NCI-H1436 treated with DMSO at 0.1 percent for 48 hours (cell line): ENCODE results near the gene SCGB2B2.
"Not testable (repeated sequence)": the region's sequence is repeated elsewhere in the genome, so short reads cannot be mapped to it uniquely, and the experiment has no call there.

ENCODE experiments used
- DNase-seq: peaks from one replicate; lab custom pipeline; 2025; lab: John Stamatoyannopoulos, UW

SCGB2B2 gene, protein sequence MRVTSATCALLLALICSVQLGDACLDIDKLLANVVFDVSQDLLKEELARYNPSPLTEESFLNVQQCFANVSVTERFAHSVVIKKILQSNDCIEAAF

GRCh38 chr19:34676697-34677385, at the start of gene SCGB2B2:
Gene SCGB2B2, minus strand, starts transcription at chr19:34677159. Its CDS starts 82,596 bp downstream, at chr19:34594563.
- peak; percentile 12 for DNase-seq

DNA sequence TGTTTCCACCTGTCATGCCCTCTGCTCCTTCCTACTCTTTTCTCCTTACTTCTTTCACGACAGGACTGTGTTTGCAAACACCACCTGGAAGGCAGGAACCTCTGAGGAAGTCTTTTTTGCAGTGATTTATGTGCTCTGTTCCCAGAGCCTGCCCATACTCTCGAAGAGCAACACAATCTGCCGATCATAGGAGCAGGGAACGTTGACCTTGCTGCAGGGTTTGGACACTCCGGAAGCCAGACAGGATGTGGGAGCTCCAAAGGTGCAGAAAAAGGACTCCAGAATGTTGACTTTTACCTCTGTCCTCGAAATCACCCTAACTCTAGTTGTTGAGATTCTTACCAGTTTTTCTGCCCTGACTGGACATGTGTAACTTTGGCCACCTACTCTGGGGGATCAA, 48.4 kb upstream of the SCGB2B2 start:
- DNase-seq: no peak

GRCh38 chr19:34722353-34722752, 45.4 kb upstream of the SCGB2B2 start:
- DNase-seq: no peak

DNA sequence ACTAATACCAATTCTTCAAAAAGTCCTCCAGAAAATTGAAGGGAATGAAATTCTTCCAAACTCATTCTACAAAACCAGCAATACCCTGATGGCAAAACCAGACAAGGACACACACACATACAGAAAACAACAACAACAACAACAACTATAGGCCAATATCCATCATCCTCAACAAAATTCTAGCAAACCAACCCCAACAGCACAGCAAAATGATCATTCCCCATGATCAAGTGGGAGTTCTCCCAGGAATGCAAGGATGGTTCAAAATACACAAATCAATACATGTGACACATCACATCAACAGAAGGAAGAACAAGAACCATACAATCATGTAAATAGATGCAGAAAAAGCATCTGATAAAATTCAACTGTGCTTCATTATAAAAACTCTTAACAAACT, 38.4 kb upstream of the SCGB2B2 start:
- no peak for DNase-seq

DNA sequence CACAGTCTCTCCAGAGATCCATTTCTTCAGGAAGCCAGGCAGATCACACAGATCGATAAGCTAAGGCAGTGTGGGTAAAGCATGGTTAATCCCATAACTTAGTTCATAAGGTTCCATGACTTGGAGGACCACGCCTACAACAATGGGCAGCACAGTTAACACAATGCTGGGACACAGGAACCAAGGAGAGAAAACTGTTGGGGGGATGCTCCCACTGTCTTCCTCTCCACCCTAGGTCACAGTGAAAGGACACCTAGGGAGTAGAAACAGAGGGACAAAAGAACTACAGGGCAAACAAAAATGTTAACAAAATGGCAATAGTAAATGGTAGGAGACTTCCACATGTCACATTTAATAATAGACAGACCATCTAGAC, 36.3 kb upstream of the SCGB2B2 start:
- DNase-seq: no peak

DNA sequence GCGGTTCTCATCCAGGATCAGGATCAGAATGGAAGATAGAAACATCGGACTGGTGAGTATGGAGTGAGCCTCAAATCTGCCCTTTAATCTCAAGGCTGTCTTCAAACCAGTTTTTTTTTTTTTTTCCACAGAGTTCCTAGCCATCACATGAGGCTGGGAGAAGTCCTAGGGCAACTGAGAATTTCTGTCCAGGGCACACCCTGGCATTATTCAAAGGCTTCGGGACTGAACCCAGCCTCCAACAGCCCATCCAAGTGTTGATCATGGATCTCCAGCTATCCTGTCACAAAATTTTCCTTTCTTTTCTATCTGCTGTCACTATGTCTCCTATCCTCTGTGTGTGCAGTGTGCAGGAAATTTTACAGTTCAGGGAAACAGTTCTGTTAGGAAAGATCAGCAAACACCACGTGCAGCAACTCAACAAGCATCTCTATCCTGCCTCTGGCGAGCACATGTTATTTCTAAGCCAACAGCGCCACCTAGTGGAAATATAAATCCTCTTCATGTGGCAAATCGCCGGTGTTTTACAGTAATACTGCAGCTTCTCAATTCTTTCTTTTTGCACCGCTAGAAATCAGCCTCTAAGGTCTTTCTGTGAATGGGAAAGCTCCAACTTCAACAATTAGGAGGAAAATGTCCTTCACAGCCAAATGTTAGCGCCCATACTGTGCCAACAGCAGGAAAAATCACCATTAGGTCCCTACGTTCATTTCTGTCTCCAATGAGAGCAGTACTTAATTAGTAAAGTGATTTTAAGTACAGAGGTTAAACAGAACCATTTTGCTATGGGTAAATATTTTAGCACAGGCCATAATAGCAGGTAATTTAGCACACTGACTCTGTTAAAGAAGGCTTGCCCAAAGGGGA, 35.7 kb upstream of the SCGB2B2 start:
- DNase-seq: peak; percentile 23

DNA sequence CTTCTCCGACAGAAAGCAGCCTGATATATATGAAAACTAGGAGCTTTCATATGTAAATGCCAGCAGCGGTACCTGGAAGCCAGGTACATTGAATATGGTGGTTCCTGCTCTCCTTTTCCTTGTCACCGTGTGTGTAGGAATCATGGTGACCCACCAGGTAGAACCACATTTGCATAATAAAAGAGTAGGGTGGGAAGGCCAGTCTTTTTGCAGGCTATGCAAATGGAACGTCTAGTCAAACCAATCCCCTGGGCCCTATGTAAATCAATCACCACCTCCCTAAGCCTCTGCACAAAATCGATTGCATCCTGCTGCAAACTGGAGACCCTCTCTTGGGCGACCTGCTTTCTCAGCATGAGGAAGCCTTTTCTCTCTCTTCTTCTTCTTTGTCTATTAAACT, 34.9 kb upstream of the SCGB2B2 start:
- DNase-seq: no peak

GRCh38 chr19:34707661-34708060, 30.7 kb upstream of the SCGB2B2 start:
- no peak for DNase-seq

DNA sequence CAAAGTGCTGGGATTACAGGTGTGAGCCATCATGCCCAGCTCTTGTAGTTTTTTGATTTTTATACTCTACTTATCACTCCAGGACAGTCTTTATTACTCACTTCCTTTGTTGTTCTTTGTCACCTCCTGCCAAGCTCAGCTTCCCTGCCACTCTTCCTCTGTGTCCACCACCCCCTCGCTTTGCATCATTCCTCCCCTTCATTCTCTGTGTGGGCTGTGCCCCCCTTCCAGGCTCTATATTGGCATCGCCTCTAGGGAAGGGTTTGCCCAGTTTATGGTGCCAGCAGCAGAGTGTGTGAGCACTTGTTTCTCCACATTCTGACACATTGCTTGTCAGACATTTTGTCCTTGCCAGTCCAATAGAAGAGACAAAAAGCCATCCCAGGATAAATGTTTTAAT, 15.6 kb upstream of the SCGB2B2 start:
- no peak for DNase-seq

GRCh38 chr19:34690372-34690771, 13.4 kb upstream of the SCGB2B2 start:
- no peak for DNase-seq

DNA sequence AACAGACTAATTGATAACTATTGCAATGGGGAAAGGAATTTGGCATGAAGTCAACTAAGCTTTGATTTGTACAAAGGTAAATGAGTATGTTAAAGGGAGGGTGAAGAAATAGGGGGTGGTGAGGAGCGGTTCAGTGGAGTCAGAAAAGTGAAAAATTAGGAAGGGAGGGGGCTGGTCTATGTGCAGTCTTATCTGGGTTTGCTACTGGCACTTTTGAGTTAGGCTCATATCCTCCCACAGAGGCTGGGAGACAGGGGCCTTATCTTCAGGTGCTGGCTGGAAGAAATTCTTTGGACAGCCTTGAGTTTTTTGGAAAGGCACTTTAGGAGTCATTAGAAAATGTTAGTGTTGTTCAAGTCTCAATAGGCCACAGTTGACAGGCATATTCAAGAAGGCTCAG, 11.6 kb upstream of the SCGB2B2 start:
- DNase-seq: no peak

DNA sequence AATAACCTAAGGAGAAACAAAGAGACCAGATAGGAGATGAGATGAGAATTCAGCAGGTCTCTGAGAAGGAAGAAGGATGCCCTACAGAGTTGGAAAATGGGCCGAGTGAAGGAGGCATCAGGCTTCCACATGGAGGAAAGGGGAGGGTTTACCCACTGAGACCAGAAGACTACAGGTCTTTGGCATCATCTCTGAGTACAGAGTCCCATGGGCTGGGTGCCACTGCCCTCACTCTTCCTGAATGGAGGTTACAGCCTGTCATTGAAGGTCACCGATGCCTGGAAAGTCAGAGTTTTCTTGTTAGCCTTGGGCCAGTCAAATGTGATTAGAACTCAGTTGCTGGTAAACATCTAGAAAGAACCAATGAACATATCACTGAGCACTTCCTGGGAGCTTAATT, 10.4 kb upstream of the SCGB2B2 start:
- no peak for DNase-seq

- no peak for DNase-seq
These were observed 9.5 kb upstream of the SCGB2B2 start for GRCh38 chr19:34686455-34686854.

- DNase-seq: not testable (repeated sequence)
These were observed 8.3 kb upstream of the SCGB2B2 start for GRCh38 chr19:34685266-34685665.

- no peak for DNase-seq
These were observed 4.5 kb upstream of the SCGB2B2 start for GRCh38 chr19:34681478-34681877.

DNA sequence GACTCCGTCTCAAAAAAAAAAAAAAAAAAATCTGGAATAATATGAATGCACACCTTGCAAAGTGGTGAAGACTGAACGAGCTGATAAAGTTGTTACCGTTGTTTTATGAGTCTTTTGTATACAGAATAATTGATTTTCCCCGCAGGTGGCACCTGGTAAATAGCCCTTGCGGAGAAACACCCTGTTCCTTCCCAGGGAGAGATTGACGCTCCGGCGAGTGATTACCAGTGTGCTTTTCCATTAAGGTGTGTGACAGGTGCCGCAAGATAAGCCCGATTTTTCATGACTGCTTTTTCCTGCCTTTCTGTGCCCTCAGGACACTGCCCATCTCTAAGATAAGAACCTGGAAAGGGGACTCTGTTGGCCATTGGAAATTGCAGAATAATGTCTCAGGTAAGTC, 1.5 kb upstream of the SCGB2B2 start:
- no peak for DNase-seq

- no peak for DNase-seq
These were observed 1.1 kb upstream of the SCGB2B2 start for GRCh38 chr19:34678085-34678412.

GRCh38 chr19:34677386-34678084, 576 bp upstream of the SCGB2B2 start, which contains the start of gene ZNF302:
Gene ZNF302, plus strand, starts transcription at chr19:34677678. Its CDS starts 1,127 bp downstream, at chr19:34678805.
- peak; percentile 69 for DNase-seq

DNA sequence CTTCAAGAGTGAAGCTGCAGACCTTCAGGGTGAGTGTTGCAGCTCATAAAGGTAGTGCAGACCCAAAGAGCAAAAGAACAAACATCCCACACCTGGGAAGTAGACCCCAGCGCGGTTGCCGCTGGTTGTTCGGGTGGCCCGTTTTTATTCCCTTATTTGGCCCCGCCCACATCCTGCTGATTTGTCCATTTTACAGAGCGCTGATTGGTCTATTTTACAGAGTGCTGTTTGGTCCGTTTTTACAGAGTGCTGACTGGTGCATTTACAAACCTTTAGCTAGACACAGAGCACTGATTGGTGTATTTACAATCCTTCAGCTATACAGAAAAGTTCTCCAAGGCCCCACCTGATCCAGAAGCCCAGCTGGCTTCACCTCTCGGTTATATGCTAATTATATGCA, 1.0 kb downstream of the SCGB2B2 start:
- DNase-seq: no peak

DNA sequence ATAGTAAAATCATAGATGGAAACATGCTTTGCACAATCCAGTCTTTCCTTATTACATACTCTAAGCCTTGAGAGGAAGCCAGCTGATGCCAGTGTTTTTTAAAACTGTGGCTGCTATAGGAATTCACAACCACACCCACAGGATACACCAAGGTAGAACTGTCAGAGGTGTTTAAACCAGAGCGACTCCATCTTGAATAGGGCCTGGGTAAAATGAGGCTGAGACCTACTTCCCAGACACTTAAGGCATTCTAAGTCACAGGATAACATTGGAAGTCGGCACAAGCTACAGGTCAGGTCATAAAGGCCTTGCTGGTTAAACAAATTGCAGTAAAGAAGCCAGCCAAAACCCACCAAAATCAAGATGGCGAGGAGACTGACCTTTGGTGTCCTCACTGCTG, 1.7 kb downstream of the SCGB2B2 start:
- no peak for DNase-seq

- DNase-seq: no peak
These were observed 3.4 kb downstream of the SCGB2B2 start for GRCh38 chr19:34673590-34673989.

- DNase-seq: no peak
These were observed 5.0 kb downstream of the SCGB2B2 start for GRCh38 chr19:34671972-34672371.

DNA sequence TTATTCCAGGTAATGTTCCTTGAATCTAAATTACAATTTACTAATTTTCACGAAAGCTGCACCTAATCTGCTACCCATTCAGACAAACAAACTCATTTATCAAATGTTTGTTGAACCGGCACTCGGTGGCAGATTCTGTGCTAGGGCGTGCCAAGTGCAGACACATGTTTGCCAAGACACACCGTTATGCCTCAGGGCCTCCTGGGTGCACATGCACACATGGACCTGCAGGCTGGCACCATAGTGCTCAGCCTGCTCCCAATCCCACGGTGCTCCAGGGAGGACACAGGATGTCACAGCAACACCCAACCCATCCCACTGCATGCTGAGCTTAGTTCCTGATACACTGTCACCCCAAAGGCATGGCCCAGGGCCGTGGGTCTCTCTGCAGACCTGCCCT, 7.7 kb downstream of the SCGB2B2 start:
- DNase-seq: no peak
